Uterus (tissue), 4 donors: Measurements from ENCODE around the gene XDH. TPM values are rescaled to one million over a fixed set of nuclear protein-coding genes. Genes with fewer than 3 reads are reported as not detected.

ENCODE experiments used
- DNase-seq, 2 donors: peaks; one replicate each; pipeline ENCODE4 v3.0.0-alpha.2; 2019 to 2020
- H3K27ac ChIP-seq, 2 donors: fragments of 200-600 bp; sonication (generic); 1 replicate in 1 of 2; 2 replicates in 1 of 2; pipeline ENCODE4 v1.5.1; 2016 to 2018
- H3K27me3 ChIP-seq, 2 donors: fragments of 200-600 bp; sonication (generic); one replicate each; pipeline ENCODE4 v1.5.1; 2018 to 2019; ENCODE audit warnings: control low read depth in 1 of 2
- H3K36me3 ChIP-seq, 2 donors: fragments of 200-600 bp; sonication (generic); one replicate each; pipeline ENCODE4 v1.5.1; 2019; ENCODE audit warnings: control low read depth in 1 of 2
- H3K4me1 ChIP-seq, 2 donors: fragments of 200-600 bp; sonication (generic); one replicate each; pipeline ENCODE4 v1.5.1; 2018 to 2019; ENCODE audit warnings: control low read depth in 1 of 2
- H3K4me3 ChIP-seq, 2 donors: fragments of 200-600 bp; sonication (generic); 1 replicate in 1 of 2; 2 replicates in 1 of 2; pipeline ENCODE4 v1.5.1; 2018 to 2019; ENCODE audit warnings: mild to moderate bottlenecking in 1 of 2
- H3K9me3 ChIP-seq, 2 donors: fragments of 200-600 bp; sonication (generic); one replicate each; pipeline ENCODE4 v1.5.1; 2019; ENCODE audit warnings: control low read depth in 1 of 2
- CTCF ChIP-seq, 4 experiments: fragments of 200-600 bp in 2 of 4; fragments of 450-650 bp in 2 of 4; sonication (generic) in 2 of 4; IDR thresholded peaks; one replicate each; pipeline ENCODE4 v1.5.1; 2016 to 2019; ENCODE audit warnings: antibody characterized with exemption in 4 of 4, mild to moderate bottlenecking in 2 of 4, moderate library complexity in 1 of 4
- POLR2A ChIP-seq, 2 donors: fragments of 450-650 bp; IDR thresholded peaks; one replicate each; pipeline ENCODE4 v1.6.1; 2016; ENCODE audit warnings: antibody characterized with exemption in 2 of 2, mild to moderate bottlenecking in 1 of 2, moderate library complexity in 1 of 2
- intact Hi-C: fragments of 100-400 bp; cut with DNase I; formaldehyde crosslinking; loops from one replicate; pipeline ENCODE4 v1.15.1; 2023; ENCODE audit warnings: low total_unique reads
- total RNA-seq, 4 donors: library from RNA; depleted of rRNA in 3 of 4; stranded (reverse); fragments of >200 nt in 3 of 4; gene quantifications; one replicate each; pipeline versions ENCODE4 v1.1.0 to v1.2.4, GENCODE V29; 2014 to 2023
- donor health status: DM: yes; HTN: yes; CAD: no.

The XDH gene
- total RNA-seq, 4 donors from 2014 or later, result 0.35 TPM; not detected in 3

- Histone ChIP-seq H3K4me1 (no peaks in the 10 kb centered on the region), H3K9me3 (no peaks in the 10 kb centered on the region), H3K36me3 (no peaks in the 10 kb centered on the region), H3K27me3 (no peaks in the 10 kb centered on the region), H3K27ac (no peak overlapping the region), H3K4me3 (no peak overlapping the region)
- DNase-seq, result no peak
- intact Hi-C loops, result no loop called here
- TF ChIP-seq CTCF (IDR thresholded peaks at IDR 0.05) (no peak), POLR2A (IDR thresholded peaks at IDR 0.05) (no peak)
Observed at GRCh38 chr2:31428001-31428418, 13.5 kb upstream of the XDH start.

GRCh38 chr2:31426096-31426495 is 11.6 kb upstream of the XDH start:
- Histone ChIP-seq H3K4me3 (no peak overlapping the region), H3K9me3 (no peaks in the 10 kb centered on the region), H3K4me1 (no peaks in the 10 kb centered on the region), H3K36me3 (no peaks in the 10 kb centered on the region), H3K27ac (no peak overlapping the region), H3K27me3 (no peaks in the 10 kb centered on the region)
- no peak for DNase-seq
- intact Hi-C loops, result no loop called here
- TF ChIP-seq CTCF (IDR thresholded peaks at IDR 0.05) (no peak), POLR2A (IDR thresholded peaks at IDR 0.05) (no peak)

- Histone ChIP-seq H3K4me1 (no peaks in the 10 kb centered on the region), H3K36me3 (no peaks in the 10 kb centered on the region), H3K27me3 (no peaks in the 10 kb centered on the region), H3K9me3 (no peaks in the 10 kb centered on the region), H3K4me3 (no peak overlapping the region), H3K27ac (no peak overlapping the region)
- DNase-seq, result no peak
- intact Hi-C loops, result no loop called here
- TF ChIP-seq POLR2A (IDR thresholded peaks at IDR 0.05) (no peak), CTCF (IDR thresholded peaks at IDR 0.05) (no peak)
Observed at GRCh38 chr2:31421634-31422033, 7.1 kb upstream of the XDH start.

- Histone ChIP-seq H3K4me1 (no peaks in the 10 kb centered on the region), H3K36me3 (no peaks in the 10 kb centered on the region), H3K4me3 (no peak overlapping the region), H3K9me3 (no peaks in the 10 kb centered on the region), H3K27me3 (no peaks in the 10 kb centered on the region), H3K27ac (no peak overlapping the region)
- TF ChIP-seq CTCF (IDR thresholded peaks at IDR 0.05) (no peak), POLR2A (IDR thresholded peaks at IDR 0.05) (no peak)
- no peak for DNase-seq
- intact Hi-C loops, result no loop called here
Observed at GRCh38 chr2:31420936-31421335, 6.4 kb upstream of the XDH start.

- H3K4me1 ChIP-seq, result no peaks in the 10 kb centered on the region
- TF ChIP-seq POLR2A (IDR thresholded peaks at IDR 0.05) (no peak), CTCF (IDR thresholded peaks at IDR 0.05) (no peak)
- no peak overlapping the region for H3K27ac ChIP-seq
- no peaks in the 10 kb centered on the region for H3K27me3 ChIP-seq
- no peaks in the 10 kb centered on the region for H3K9me3 ChIP-seq
- DNase-seq, result no peak
- no peak overlapping the region for H3K4me3 ChIP-seq
- intact Hi-C loops, result no loop called here
- no peaks in the 10 kb centered on the region for H3K36me3 ChIP-seq
Observed at GRCh38 chr2:31419386-31419785, 4.8 kb upstream of the XDH start.
